Osteocyte (in vitro differentiated cells): ENCODE results near the gene RPA3. TPM values are rescaled to one million over a fixed set of nuclear protein-coding genes. Genes with fewer than 3 reads are reported as not detected.

ENCODE experiments used
- DNase-seq: peaks from one replicate; pipeline ENCODE4 v3.0.0; 2021; ENCODE audit warnings: mixed read lengths; ENCODE audit not compliant: unreplicated experiment; ENCODE audit errors: extremely low spot score
- H3K27ac Mint-ChIP-seq: one replicate; pipeline ENCODE4 v1.8.0; 2021; ENCODE audit warnings: mild to moderate bottlenecking, mixed read lengths; ENCODE audit not compliant: unreplicated experiment
- H3K27me3 Mint-ChIP-seq: one replicate; pipeline ENCODE4 v1.8.0; 2021; ENCODE audit warnings: mixed read lengths; ENCODE audit not compliant: unreplicated experiment
- H3K36me3 Mint-ChIP-seq: one replicate; pipeline ENCODE4 v1.8.0; 2021; ENCODE audit warnings: mixed read lengths; ENCODE audit not compliant: unreplicated experiment
- H3K4me1 Mint-ChIP-seq: one replicate; pipeline ENCODE4 v1.8.0; 2021; ENCODE audit warnings: mixed read lengths; ENCODE audit not compliant: unreplicated experiment
- H3K4me3 Mint-ChIP-seq: one replicate; pipeline ENCODE4 v1.8.0; 2021; ENCODE audit warnings: mild to moderate bottlenecking, moderate library complexity, mixed read lengths; ENCODE audit not compliant: unreplicated experiment
- H3K9me3 Mint-ChIP-seq: one replicate; pipeline ENCODE4 v1.8.0; 2021; ENCODE audit warnings: mixed read lengths; ENCODE audit not compliant: unreplicated experiment
- CTCF ChIP-seq: fragments of 200-600 bp; sonication (generic); IDR thresholded peaks from 2 replicates; pipeline ENCODE4 v1.5.0; 2021; ENCODE audit warnings: antibody characterized with exemption, mild to moderate bottlenecking, moderate library complexity
- total RNA-seq: library from RNA; stranded (reverse); gene quantifications from 2 replicates; pipeline ENCODE4 v1.2.1, GENCODE V29; 2021

Gene RPA3
- total RNA-seq, 1 donor from 2014 or later, result 14.8 TPM

GRCh38 chr7:7713730-7714129 lies 4.7 kb downstream of the RPA3 start:
- H3K4me1 Mint-ChIP-seq, result peaks cover 13% of the 10 kb centered on the region
- H3K27me3 Mint-ChIP-seq, result no peaks in the 10 kb centered on the region
- H3K9me3 Mint-ChIP-seq, result no peaks in the 10 kb centered on the region
- no peak for TF ChIP-seq CTCF
- no peak overlapping the region for H3K27ac Mint-ChIP-seq
- DNase-seq, result no peak
- H3K36me3 Mint-ChIP-seq, result peaks cover 2% of the 10 kb centered on the region
- H3K4me3 Mint-ChIP-seq, result no peak overlapping the region

- Mint-ChIP-seq H3K36me3 (peaks cover 2% of the 10 kb centered on the region), H3K4me1 (peaks cover 10% of the 10 kb centered on the region), H3K4me3 (no peak overlapping the region), H3K27ac (no peak overlapping the region), H3K27me3 (no peaks in the 10 kb centered on the region), H3K9me3 (no peaks in the 10 kb centered on the region)
- no peak for DNase-seq
- TF ChIP-seq CTCF, result no peak
Observed at GRCh38 chr7:7710469-7710868, 7.9 kb downstream of the RPA3 start.

- Mint-ChIP-seq H3K36me3 (peaks cover 2% of the 10 kb centered on the region), H3K4me1 (peaks cover 10% of the 10 kb centered on the region), H3K27me3 (no peaks in the 10 kb centered on the region), H3K27ac (no peak overlapping the region), H3K9me3 (no peaks in the 10 kb centered on the region), H3K4me3 (no peak overlapping the region)
- no peak for DNase-seq
- TF ChIP-seq CTCF, result no peak
Observed at GRCh38 chr7:7709291-7709690, 9.1 kb downstream of the RPA3 start.

- no peaks in the 10 kb centered on the region for H3K27me3 Mint-ChIP-seq
- H3K36me3 Mint-ChIP-seq, result peaks cover 2% of the 10 kb centered on the region
- no peak for DNase-seq
- H3K4me3 Mint-ChIP-seq, result no peak overlapping the region
- no peak for TF ChIP-seq CTCF
- no peaks in the 10 kb centered on the region for H3K9me3 Mint-ChIP-seq
- peaks cover 9% of the 10 kb centered on the region for H3K4me1 Mint-ChIP-seq
- H3K27ac Mint-ChIP-seq, result no peak overlapping the region
Observed at GRCh38 chr7:7707806-7708205, 10.6 kb downstream of the RPA3 start.

GRCh38 chr7:7707246-7707645 lies 11.2 kb downstream of the RPA3 start:
- H3K9me3 Mint-ChIP-seq, result no peaks in the 10 kb centered on the region
- no peaks in the 10 kb centered on the region for H3K27me3 Mint-ChIP-seq
- H3K36me3 Mint-ChIP-seq, result peaks cover 2% of the 10 kb centered on the region
- H3K27ac Mint-ChIP-seq, result no peak overlapping the region
- H3K4me3 Mint-ChIP-seq, result no peak overlapping the region
- no peak for TF ChIP-seq CTCF
- DNase-seq, result no peak
- H3K4me1 Mint-ChIP-seq, result peaks cover 9% of the 10 kb centered on the region
